ENCODE measurements around the gene ZKSCAN7.

- TF ChIP-seq POLR2AphosphoS5 (IDR thresholded peaks at IDR 0.05) (no peak), CTCF (IDR thresholded peaks at IDR 0.05) (no peak), EP300 (IDR thresholded peaks at IDR 0.05) (no peak)
Measured at GRCh38 chr3:44510000-44510368, 45.0 kb upstream of the ZKSCAN7 start.
